ENCODE results near the gene SELENOO. TPM values are rescaled to one million over a fixed set of nuclear protein-coding genes. Genes with fewer than 3 reads are reported as not detected.
A peak's percentile ranks its signal among the peaks of the same experiment; 100 is the strongest.
"Not testable (repeated sequence)": the region's sequence is repeated elsewhere in the genome, so short reads cannot be mapped to it uniquely, and the experiment has no call there.

SELENOO gene
- total RNA-seq, 1 donor from 2014 or later: 15.0 TPM

GRCh38 chr22:50204571-50204970, 3.8 kb downstream of the SELENOO start:
- no peak overlapping the region for H3K27ac ChIP-seq (replicated peaks)
- no peak overlapping the region for H3K4me3 ChIP-seq
- H3K4me1 ChIP-seq: peaks cover 76% of the 10 kb centered on the region
- intact Hi-C loops (cut with micrococcal nuclease): loop anchor here (10.0 kb wide), 1 partner anchor 50 kb away; no protein-coding TSS in a partner anchor
- no peak for TF ChIP-seq CTCF (IDR thresholded peaks at IDR 0.05; ENCODE audit: borderline replicate concordance)
- H3K36me3 ChIP-seq: peaks cover 44% of the 10 kb centered on the region
- no peaks in the 10 kb centered on the region for H3K27me3 ChIP-seq (ENCODE audit: low read depth)
- no peak for DNase-seq
- H3K9me3 ChIP-seq (replicated peaks): no peaks in the 10 kb centered on the region

DNA sequence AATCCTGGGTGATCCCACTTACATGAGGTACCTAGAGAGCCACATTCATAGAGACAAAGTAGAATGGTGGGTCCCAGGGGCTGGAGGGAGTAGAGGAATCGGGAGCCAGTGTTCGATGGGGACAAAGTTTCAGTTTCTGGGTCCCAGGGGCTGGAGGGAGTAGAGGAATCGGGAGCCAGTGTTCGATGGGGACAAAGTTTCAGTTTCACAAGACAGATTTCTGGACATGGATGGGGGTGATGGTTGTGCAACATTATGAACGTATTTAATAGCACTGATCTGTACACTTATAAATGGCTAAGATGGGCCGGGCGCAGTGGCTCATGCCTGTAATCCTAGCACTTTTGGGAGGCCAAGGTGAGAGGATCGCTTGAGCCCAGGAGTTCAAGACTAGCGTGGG, 4.2 kb downstream of the SELENOO start:
- not testable (repeated sequence) for H3K9me3 ChIP-seq (replicated peaks); H3K27me3 ChIP-seq (ENCODE audit: low read depth); H3K4me3 ChIP-seq; DNase-seq
- intact Hi-C loops (cut with micrococcal nuclease): loop anchor here (10.0 kb wide), 1 partner anchor 50 kb away; no protein-coding TSS in a partner anchor
- Histone ChIP-seq H3K36me3 (peaks cover 46% of the 10 kb centered on the region), H3K4me1 (peaks cover 76% of the 10 kb centered on the region), H3K27ac (replicated peaks) (peak overlapping the region; percentile 85)

- peak overlapping the region; percentile 85 for H3K27ac ChIP-seq (replicated peaks)
- intact Hi-C loops (cut with micrococcal nuclease): loop anchor here (10.0 kb wide), 1 partner anchor 51 kb away; no protein-coding TSS in a partner anchor
Measured at GRCh38 chr22:50205781-50206569, 5.2 kb downstream of the SELENOO start.

GRCh38 chr22:50206599-50206998, 5.8 kb downstream of the SELENOO start:
- peak; percentile 69 for TF ChIP-seq CTCF (IDR thresholded peaks at IDR 0.05; ENCODE audit: borderline replicate concordance)
- DNase-seq: peak; percentile 81
- Histone ChIP-seq H3K27me3 (ENCODE audit: low read depth) (no peaks in the 10 kb centered on the region), H3K36me3 (peaks cover 62% of the 10 kb centered on the region), H3K4me3 (no peak overlapping the region), H3K27ac (replicated peaks) (peak overlapping the region; percentile 85), H3K9me3 (replicated peaks) (no peaks in the 10 kb centered on the region), H3K4me1 (peaks cover 68% of the 10 kb centered on the region)
- intact Hi-C loops (cut with micrococcal nuclease): loop anchor here (10.0 kb wide), 1 partner anchor 52 kb away; no protein-coding TSS in a partner anchor

More at GRCh38 chr22:50205781-50206569, 5.2 kb downstream of the SELENOO start:
- TF ChIP-seq CTCF (IDR thresholded peaks at IDR 0.05; ENCODE audit: borderline replicate concordance): no peak
- no peaks in the 10 kb centered on the region for H3K27me3 ChIP-seq (ENCODE audit: low read depth)
- no peak overlapping the region for H3K4me3 ChIP-seq
- no peaks in the 10 kb centered on the region for H3K9me3 ChIP-seq (replicated peaks)
- peaks cover 55% of the 10 kb centered on the region for H3K36me3 ChIP-seq
- H3K4me1 ChIP-seq: peaks cover 71% of the 10 kb centered on the region
- no peak for DNase-seq

GRCh38 chr22:50207383-50208140, 6.8 kb downstream of the SELENOO start:
- peak overlapping the region; percentile 85 for H3K27ac ChIP-seq (replicated peaks)

More at GRCh38 chr22:50207383-50208140, 6.8 kb downstream of the SELENOO start:
- Histone ChIP-seq H3K36me3 (peaks cover 71% of the 10 kb centered on the region), H3K27me3 (ENCODE audit: low read depth) (no peaks in the 10 kb centered on the region), H3K9me3 (replicated peaks) (no peaks in the 10 kb centered on the region), H3K4me1 (peaks cover 58% of the 10 kb centered on the region), H3K4me3 (no peak overlapping the region)
- intact Hi-C loops (cut with micrococcal nuclease): loop anchor here (10.0 kb wide), 1 partner anchor 53 kb away; no protein-coding TSS in a partner anchor
- no peak for DNase-seq
- TF ChIP-seq CTCF (IDR thresholded peaks at IDR 0.05; ENCODE audit: borderline replicate concordance): no peak
